Stomach (tissue), 9 donors: ENCODE results near the gene EDC3. TPM values are rescaled to one million over a fixed set of nuclear protein-coding genes. Genes with fewer than 3 reads are reported as not detected.

Source experiments
- DNase-seq, 2 donors: peaks; one replicate each; pipeline versions ENCODE4 v3.0.0 to v3.0.0-alpha.2; 2013 to 2019
- H3K27ac ChIP-seq, 5 donors: fragments of 200-600 bp in 4 of 5; sonication (generic) in 4 of 5; one replicate each; pipeline ENCODE4 v1.5.1; 2013 to 2019; ENCODE audit warnings: mild to moderate bottlenecking in 1 of 5, moderate library complexity in 1 of 5
- H3K27me3 ChIP-seq, 3 donors: fragments of 200-600 bp; sonication (generic); one replicate each; pipeline ENCODE4 v1.5.1; 2017 to 2019; ENCODE audit warnings: mixed run types in 1 of 3
- H3K36me3 ChIP-seq, 4 donors: fragments of 200-600 bp; sonication (generic); 1 replicate in 3 of 4; 2 replicates in 1 of 4; pipeline ENCODE4 v1.5.1; 2016 to 2019
- H3K4me1 ChIP-seq, 4 donors: fragments of 200-600 bp; sonication (generic); one replicate each; pipeline ENCODE4 v1.5.1; 2016 to 2019
- H3K4me3 ChIP-seq, 4 donors: fragments of 200-600 bp; sonication (generic) in 3 of 4; one replicate each; pipeline ENCODE4 v1.5.1; 2016 to 2019; ENCODE audit warnings: mild to moderate bottlenecking in 1 of 4
- H3K9me3 ChIP-seq, 4 donors: fragments of 200-600 bp; sonication (generic); one replicate each; pipeline ENCODE4 v1.5.1; 2016 to 2019
- EP300 ChIP-seq: sonication (generic); formaldehyde crosslinking; IDR thresholded peaks from one replicate; pipeline ENCODE4 v1.6.1; 2017; ENCODE audit warnings: antibody characterized with exemption
- POLR2A ChIP-seq, 4 donors: fragments of 450-650 bp; IDR thresholded peaks; one replicate each; pipeline ENCODE4 v1.6.1; 2016; ENCODE audit warnings: antibody characterized with exemption in 4 of 4, control low read depth in 2 of 4, mild to moderate bottlenecking in 1 of 4, moderate library complexity in 1 of 4
- POLR2AphosphoS5 ChIP-seq, 3 donors: sonication (generic); formaldehyde crosslinking; IDR thresholded peaks; one replicate each; pipeline ENCODE4 v1.6.1; 2016; ENCODE audit warnings: antibody characterized with exemption in 3 of 3
- WGBS, 5 donors: extraction: QIAGEN DNeasy Blood & Tissue Kit in 3 of 5; methylation state at CpG; one replicate each; pipeline versions ENCODE4 v1.1.5 to v1.1.7; 2013 to 2018; 5-methylcytosine and 5-hydroxymethylcytosine counted together
- intact Hi-C: fragments of 100-400 bp; cut with DNase I; formaldehyde crosslinking; loops from one replicate; pipeline ENCODE4 v1.15.1; 2023; ENCODE audit warnings: low total_unique reads
- polyA plus RNA-seq, 3 donors: library from polyadenylated mRNA; stranded (reverse); fragments of 200-250 nt; gene quantifications; one replicate each; pipeline ENCODE4 v1.2.3, GENCODE V29; 2013
- total RNA-seq, 5 donors: library from RNA; depleted of rRNA; stranded (reverse); fragments of >200 nt; gene quantifications; one replicate each; pipeline versions ENCODE4 v1.1.0 to v1.2.3, GENCODE V29; 2014 to 2016
- TF ChIP-seq, protein P1 (sequence below), 7 experiments: fragments of 450-650 bp in 4 of 7; fragments of 200-600 bp in 3 of 7; sonication (generic) in 3 of 7; IDR thresholded peaks; one replicate each; pipeline ENCODE4 v1.5.1; 2016 to 2019; ENCODE audit warnings: antibody characterized with exemption in 7 of 7, control low read depth in 2 of 7, mild to moderate bottlenecking in 1 of 7
- donor health status: healthy with polysubstance abuse.
- donor health status: Bipolar disorder and iron deficiency.
- donor health status: healthy.

EDC3 gene
- total and polyA plus RNA-seq, 8 donors = 8.8 to 42.6 (median 14.6) TPM

DNA sequence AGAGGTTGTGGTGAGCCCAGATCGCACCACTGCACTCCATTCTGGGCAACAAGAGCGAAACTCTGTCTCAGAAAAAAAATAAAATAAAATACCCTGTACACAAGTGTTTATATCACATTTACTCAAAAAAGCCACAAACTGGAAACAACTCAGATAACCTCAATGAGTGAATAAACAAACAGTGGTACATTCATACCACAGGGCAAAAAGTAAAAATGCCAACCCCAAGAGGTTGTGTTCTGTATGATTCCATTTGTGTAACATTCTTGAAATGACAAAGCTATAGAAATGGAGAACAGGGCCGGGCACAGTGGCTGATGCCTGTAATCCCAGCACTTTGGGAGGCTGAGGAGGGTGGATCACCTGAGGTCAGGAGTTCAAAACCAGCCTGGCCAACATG, 12.9 kb downstream of the EDC3 start:
- H3K9me3 ChIP-seq = peaks cover 0 to 5% (median 0%) of the 10 kb centered on the region in 4 donors
- intact Hi-C loops = no loop called here
- no peak overlapping the region for H3K4me3 ChIP-seq
- 94 to 99% (median 98%) methylated on average over 3 of the region's 3 CpGs for WGBS, 5 donors
- peaks cover 0 to 8% (median 0%) of the 10 kb centered on the region in 4 donors for H3K4me1 ChIP-seq
- no peak for TF ChIP-seq EP300
- TF ChIP-seq, protein P1, sequence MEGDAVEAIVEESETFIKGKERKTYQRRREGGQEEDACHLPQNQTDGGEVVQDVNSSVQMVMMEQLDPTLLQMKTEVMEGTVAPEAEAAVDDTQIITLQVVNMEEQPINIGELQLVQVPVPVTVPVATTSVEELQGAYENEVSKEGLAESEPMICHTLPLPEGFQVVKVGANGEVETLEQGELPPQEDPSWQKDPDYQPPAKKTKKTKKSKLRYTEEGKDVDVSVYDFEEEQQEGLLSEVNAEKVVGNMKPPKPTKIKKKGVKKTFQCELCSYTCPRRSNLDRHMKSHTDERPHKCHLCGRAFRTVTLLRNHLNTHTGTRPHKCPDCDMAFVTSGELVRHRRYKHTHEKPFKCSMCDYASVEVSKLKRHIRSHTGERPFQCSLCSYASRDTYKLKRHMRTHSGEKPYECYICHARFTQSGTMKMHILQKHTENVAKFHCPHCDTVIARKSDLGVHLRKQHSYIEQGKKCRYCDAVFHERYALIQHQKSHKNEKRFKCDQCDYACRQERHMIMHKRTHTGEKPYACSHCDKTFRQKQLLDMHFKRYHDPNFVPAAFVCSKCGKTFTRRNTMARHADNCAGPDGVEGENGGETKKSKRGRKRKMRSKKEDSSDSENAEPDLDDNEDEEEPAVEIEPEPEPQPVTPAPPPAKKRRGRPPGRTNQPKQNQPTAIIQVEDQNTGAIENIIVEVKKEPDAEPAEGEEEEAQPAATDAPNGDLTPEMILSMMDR (IDR thresholded peaks at IDR 0.05) = no peak
- no peak for DNase-seq
- H3K36me3 ChIP-seq = peaks cover 0 to 36% (median 26%) of the 10 kb centered on the region in 4 donors
- no peak overlapping the region for H3K27ac ChIP-seq
- H3K27me3 ChIP-seq = no peaks in the 10 kb centered on the region

DNA sequence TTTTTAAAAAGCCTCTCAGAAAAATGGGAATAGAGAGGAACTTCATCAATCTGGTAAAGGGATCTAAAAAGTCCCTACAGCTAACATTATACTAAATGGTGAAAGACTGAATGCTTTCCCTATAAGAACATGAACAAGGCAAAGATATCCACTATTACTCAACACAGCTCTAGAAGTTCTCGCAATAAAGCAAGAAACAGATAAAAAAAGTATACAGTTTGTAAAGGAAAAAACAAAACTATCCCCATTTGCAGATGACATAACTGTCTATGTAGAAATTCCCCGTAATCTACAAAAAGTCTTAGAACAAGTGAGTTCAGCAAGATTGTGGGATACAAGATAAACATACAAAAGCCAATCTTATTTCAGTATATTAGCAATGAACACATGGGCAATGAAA, 15.4 kb downstream of the EDC3 start:
- Histone ChIP-seq H3K27me3 (no peaks in the 10 kb centered on the region), H3K9me3 (peaks cover 0 to 5% (median 0%) of the 10 kb centered on the region in 4 donors), H3K4me3 (no peak overlapping the region), H3K27ac (no peak overlapping the region), H3K36me3 (peaks cover 0 to 20% (median 11%) of the 10 kb centered on the region in 4 donors), H3K4me1 (peaks cover 0 to 8% (median 0%) of the 10 kb centered on the region in 4 donors)
- TF ChIP-seq EP300 = no peak
- TF ChIP-seq, protein P1 (IDR thresholded peaks at IDR 0.05) = no peak
- no peak for TF ChIP-seq POLR2A (IDR thresholded peaks at IDR 0.05)
- TF ChIP-seq POLR2AphosphoS5 (IDR thresholded peaks at IDR 0.05) = no peak
- intact Hi-C loops = no loop called here
- DNase-seq = no peak
- WGBS, 5 donors = 92 to 96% (median 94%) methylated on average over 2 of the region's 2 CpGs

DNA sequence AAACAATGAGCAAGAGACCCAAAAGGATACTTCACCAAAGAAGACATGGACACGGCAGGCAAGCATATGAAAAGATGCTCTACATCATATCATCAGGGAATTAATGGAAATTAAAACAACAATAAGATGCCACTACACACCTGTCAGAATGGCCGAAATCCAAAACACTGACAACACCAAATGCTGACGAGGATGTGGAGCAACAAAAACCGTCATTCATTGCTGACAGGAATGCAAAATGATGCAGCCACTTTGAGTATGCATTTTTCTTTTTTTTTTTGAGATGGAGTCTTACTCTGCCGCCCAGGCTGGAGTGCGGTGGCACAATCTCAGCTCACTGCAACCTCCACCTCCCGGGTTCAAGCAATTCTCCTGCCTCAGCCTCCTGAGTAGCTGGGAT, 19.0 kb downstream of the EDC3 start:
- Histone ChIP-seq H3K4me1 (peaks cover 0 to 8% (median 0%) of the 10 kb centered on the region in 4 donors), H3K27ac (no peak overlapping the region), H3K4me3 (no peak overlapping the region), H3K36me3 (peaks cover 7 to 30% (median 29%) of the 10 kb centered on the region in 4 donors), H3K27me3 (no peaks in the 10 kb centered on the region), H3K9me3 (no peaks in the 10 kb centered on the region)
- no peak for DNase-seq
- no peak for TF ChIP-seq POLR2AphosphoS5 (IDR thresholded peaks at IDR 0.05)
- no peak for TF ChIP-seq EP300
- TF ChIP-seq POLR2A (IDR thresholded peaks at IDR 0.05) = no peak
- TF ChIP-seq, protein P1 (IDR thresholded peaks at IDR 0.05) = no peak
- 87 to 96% (median 95%) methylated on average over 7 of the region's 7 CpGs for WGBS, 5 donors
- intact Hi-C loops = no loop called here

DNA sequence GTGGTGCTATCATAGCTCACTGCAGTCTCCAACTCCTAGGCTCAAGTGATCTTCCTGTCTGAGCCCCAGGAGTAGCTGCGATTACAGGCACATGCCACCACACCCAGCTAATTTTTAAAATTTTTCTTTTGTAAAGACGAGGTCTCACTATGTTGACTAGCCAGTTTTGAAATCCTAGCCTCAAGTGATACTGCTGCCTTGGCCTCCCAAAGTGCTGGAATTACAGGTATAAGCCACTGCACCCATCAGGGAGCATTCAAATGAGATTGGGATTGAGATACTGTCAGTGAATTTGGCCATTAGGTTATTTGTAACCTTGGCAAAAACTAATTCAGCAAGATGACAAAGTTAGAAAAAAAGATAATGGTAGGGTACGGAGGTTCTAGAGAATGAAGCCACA, 21.7 kb downstream of the EDC3 start:
- 84 to 91% (median 88%) methylated on average over 3 of the region's 3 CpGs for WGBS, 5 donors
- TF ChIP-seq, protein P1 (IDR thresholded peaks at IDR 0.05) = no peak
- TF ChIP-seq POLR2A (IDR thresholded peaks at IDR 0.05) (no peak), EP300 (no peak), POLR2AphosphoS5 (IDR thresholded peaks at IDR 0.05) (no peak)

More for the DNA sequence above, 21.7 kb downstream of the EDC3 start:
- H3K27ac ChIP-seq = no peak overlapping the region
- H3K36me3 ChIP-seq = peaks cover 16 to 56% (median 52%) of the 10 kb centered on the region in 4 donors
- DNase-seq = no peak
- intact Hi-C loops = no loop called here
- peaks cover 0 to 8% (median 0%) of the 10 kb centered on the region in 4 donors for H3K4me1 ChIP-seq
- H3K4me3 ChIP-seq = no peak overlapping the region
- H3K9me3 ChIP-seq = no peaks in the 10 kb centered on the region
- no peaks in the 10 kb centered on the region for H3K27me3 ChIP-seq
